ENCODE results near the gene VPS37D. TPM values are rescaled to one million over a fixed set of nuclear protein-coding genes. Genes with fewer than 3 reads are reported as not detected.
A peak's percentile ranks its signal among the peaks of the same experiment; 100 is the strongest.

The VPS37D gene
- polyA plus RNA-seq, 1 of the 3 experiments (the other 2 are of a cell fraction), result 7.4 TPM

- TF ChIP-seq REST (IDR thresholded peaks at IDR 0.05; ENCODE audit: low read depth, low read length), result no peak
- no peak for TF ChIP-seq RCOR1 (IDR thresholded peaks at IDR 0.05; ENCODE audit: low read length)
- no peak for TF ChIP-seq MXI1 (IDR thresholded peaks at IDR 0.05; ENCODE audit: low read depth, low read length)
Observed at GRCh38 chr7:73663033-73663432, 4.6 kb upstream of the VPS37D start (continued).

GRCh38 chr7:73668103-73668885 is 663 bp downstream of the VPS37D start:
- H3K4me1 ChIP-seq (ENCODE audit: control insufficient read depth in 1 of 2, insufficient read depth in 2 of 2, low read depth in 1 of 2, low read length in 1 of 2), result peaks cover 0 to 8% of the 10 kb centered on the region in 2 experiments; a peak in 1 of 4 replicates
- no peaks in the 10 kb centered on the region for H3K9me3 ChIP-seq
- H3K4me3 ChIP-seq (ENCODE audit: low read depth in 2 of 2, low read length in 1 of 2), result peak overlapping the region; percentile 70 to 75
- H3K9ac ChIP-seq, result peak overlapping the region; percentile 73
- 3% methylated on average over 20 of the region's 52 CpGs for WGBS (ENCODE audit: low lambda C conversion rate)
- DNase-seq, result peak; percentile 84
- H3K79me2 ChIP-seq (ENCODE audit: insufficient read depth), result 0 out of 2 replicates have a peak, but pooled peaks cover 4% of the 10 kb centered on the region
- 0 out of 2 replicates have a peak, but pooled peaks cover 6% of the 10 kb centered on the region for H3K27me3 ChIP-seq (ENCODE audit: insufficient read depth)
- peak overlapping the region; percentile 93 for H3K4me2 ChIP-seq
- no peaks in the 10 kb centered on the region for H3K9me2 ChIP-seq
- peaks cover 0 to 2% of the 10 kb centered on the region in 2 experiments for H3K36me3 ChIP-seq (replicated peaks in 1 of 2; ENCODE audit: control insufficient read depth in 1 of 2, insufficient read depth in 2 of 2, low read length in 1 of 2)
- no peak for TF ChIP-seq CHD2 (IDR thresholded peaks at IDR 0.05; ENCODE audit: low read length, partially characterized antibody)
- no peak for TF ChIP-seq EP300 (IDR thresholded peaks at IDR 0.05; ENCODE audit: borderline replicate concordance in 1 of 2, low read depth in 1 of 2, low read length in 1 of 2)
- no peak for TF ChIP-seq POLR2AphosphoS5 (IDR thresholded peaks at IDR 0.05; ENCODE audit: low read depth, low read length)
- TF ChIP-seq PBX3 (IDR thresholded peaks at IDR 0.05), result no peak
- no peak for TF ChIP-seq ELF1 (IDR thresholded peaks at IDR 0.05)
- TF ChIP-seq JUND (IDR thresholded peaks at IDR 0.05), result no peak
- TF ChIP-seq GATA2 (CRISPR knock-in tag; IDR thresholded peaks at IDR 0.05), result no peak
- TF ChIP-seq TAF1 (IDR thresholded peaks at IDR 0.05; ENCODE audit: borderline replicate concordance, low read depth, low read length), result no peak
- TF ChIP-seq RXRA (IDR thresholded peaks at IDR 0.05; ENCODE audit: borderline replicate concordance, low read depth), result no peak
- TF ChIP-seq EZH2phosphoT487 (IDR thresholded peaks at IDR 0.05; ENCODE audit: borderline replicate concordance, low read depth), result no peak
- H2AFZ ChIP-seq (ENCODE audit: low read depth), result peak overlapping the region; percentile 29; the same call in 1 of the 2 replicates
- ChIA-PET POLR2A (interaction anchor here (1.2 to 1.6 kb wide), 4 partner anchors 57 to 90 kb away, joined by 3 to 5 read pairs (median 4); partner anchors contain the start of genes ABHD11 and TBL2), CTCF (interaction anchor here (0.6 to 7.9 kb wide), 43 partner anchors 8 to 186 kb away, joined by 3 to 125 read pairs (median 4); partner anchors contain the start of genes MLXIPL, STX1A and TBL2)
- no peaks in the 10 kb centered on the region for H4K20me1 ChIP-seq (ENCODE audit: insufficient read depth)
- peak overlapping the region in 1 of 2 experiments; percentile 22; a peak in 1 of 4 replicates for H3K27ac ChIP-seq (ENCODE audit: low read depth in 2 of 2, low read length in 1 of 2)
- H3F3A ChIP-seq (replicated peaks; ENCODE audit: insufficient read depth), result peaks cover 6% of the 10 kb centered on the region

Measured in SK-N-SH (cell line).